ENCODE data around the gene NEUROD2. TPM values are rescaled to one million over a fixed set of nuclear protein-coding genes. Genes with fewer than 3 reads are reported as not detected.
A peak's percentile ranks its signal among the peaks of the same experiment; 100 is the strongest.

The NEUROD2 gene
- total and polyA plus RNA-seq, 2 of the 8 experiments (the other 6 are each of a cell fraction or from before 2014, with no cell fraction given), result not detected

DNA sequence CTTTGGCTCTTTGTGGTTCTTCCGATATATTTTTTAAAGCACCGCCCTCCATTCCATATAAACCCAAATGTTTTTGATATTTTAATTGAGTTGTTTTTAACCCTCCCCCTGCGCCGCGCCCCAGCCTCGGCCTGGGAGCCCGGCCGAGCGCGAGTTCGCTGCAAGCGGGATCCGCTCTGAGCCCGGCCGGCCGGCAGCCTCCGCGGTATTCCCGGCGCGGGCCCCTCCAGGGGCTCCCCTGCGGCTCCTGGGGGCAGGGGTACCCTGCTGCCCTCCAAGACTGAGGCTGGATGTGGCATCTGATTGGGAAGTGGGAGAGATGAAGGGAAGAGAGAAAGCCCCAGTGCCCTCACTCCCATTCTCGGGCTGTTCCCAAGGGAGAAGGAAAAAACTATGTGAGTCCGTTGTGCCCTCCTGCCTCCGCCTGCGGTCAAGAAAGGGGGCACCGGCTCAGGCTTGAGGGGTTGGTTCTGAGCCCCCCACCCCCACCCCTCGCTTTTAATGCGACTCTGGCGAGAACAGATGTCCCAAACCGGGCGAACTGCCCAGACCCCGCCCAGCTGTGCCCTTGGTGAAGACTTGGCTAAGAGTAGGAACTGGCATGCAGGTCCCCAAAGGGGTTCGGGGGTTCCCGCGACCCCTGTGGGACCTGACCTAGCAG is 8.6 kb downstream of the NEUROD2 start:
- POLR2A ChIA-PET (ENCODE audit: partially characterized antibody), result interaction anchor here (0.6 to 2.4 kb wide), 6 partner anchors 7 to 71 kb away, joined by 3 to 15 read pairs (median 3); no protein-coding TSS in a partner anchor
- Histone ChIP-seq H3K27me3 (replicated peaks in 1 of 4; ENCODE audit: control insufficient read depth in 3 of 4, extremely low read depth in 1 of 4, insufficient read depth in 3 of 4, low read length in 3 of 4) (peaks cover 83 to 100% (median 98%) of the 10 kb centered on the region in 4 experiments), H3K4me1 (replicated peaks in 1 of 4; ENCODE audit: control insufficient read depth in 3 of 4, insufficient read depth in 4 of 4, low read length in 3 of 4) (peaks cover 5 to 48% (median 32%) of the 10 kb centered on the region in 4 experiments), H3K23ac (ENCODE audit: insufficient read length) (no peak overlapping the region), H3K18ac (ENCODE audit: extremely low read depth, low read length) (peak overlapping the region; percentile 32), H2BK15ac (ENCODE audit: low read length) (0 out of 2 replicates have a peak overlapping the region, but pooled peaks have one; percentile 81), H3K4me3 (ENCODE audit: extremely low read depth in 1 of 4, insufficient read depth in 2 of 4, low read depth in 3 of 4, low read length in 4 of 4) (peak overlapping the region in 2 of 4 experiments; percentile 14 to 30; a peak in 3 of 8 replicates), H2BK20ac (ENCODE audit: low read length) (no peak overlapping the region), H2BK12ac (ENCODE audit: low read depth, low read length) (peak overlapping the region; percentile 96; the same call in 1 of the 2 replicates), H2BK120ac (replicated peaks; ENCODE audit: low read depth, low read length) (no peak overlapping the region), H2BK5ac (ENCODE audit: low read depth, low read length) (no peak overlapping the region), H4K5ac (ENCODE audit: insufficient read length, low read depth, low read length) (no peak overlapping the region), H3K79me2 (ENCODE audit: control insufficient read depth in 1 of 2, insufficient read depth in 2 of 2, low read length in 2 of 2) (no peaks in the 10 kb centered on the region), H4K91ac (replicated peaks; ENCODE audit: insufficient read length, low read length) (no peak overlapping the region), H3K14ac (ENCODE audit: insufficient read length) (no peak overlapping the region), H4K20me1 (replicated peaks in 1 of 2; ENCODE audit: control insufficient read depth in 1 of 2, insufficient read depth in 2 of 2, low read length in 2 of 2) (peaks cover 6 to 21% of the 10 kb centered on the region in 2 experiments), H3K27ac (ENCODE audit: low read depth, low read length) (no peak overlapping the region), H2AK5ac (ENCODE audit: low read depth, low read length) (no peak overlapping the region), H3K4me2 (ENCODE audit: insufficient read depth in 1 of 2, low read depth in 2 of 2, low read length in 2 of 2) (peak overlapping the region; percentile 32 to 68; a peak in 3 of 4 replicates), H3K4ac (replicated peaks; ENCODE audit: insufficient read length, low read depth, low read length) (no peak overlapping the region), H4K8ac (ENCODE audit: extremely low read depth, insufficient read depth, low read length) (no peak overlapping the region), H3K36me3 (ENCODE audit: control insufficient read depth in 2 of 4, insufficient read depth in 4 of 4, low read length in 3 of 4) (peaks cover 0 to 2% (median 0%) of the 10 kb centered on the region in 4 experiments; a peak in 1 of 8 replicates), H3K23me2 (ENCODE audit: low read depth, low read length) (peaks cover 2% of the 10 kb centered on the region; the same call in 1 of the 2 replicates), H2AFZ (ENCODE audit: low read length) (no peak overlapping the region), H3K9me3 (ENCODE audit: insufficient read depth in 2 of 2, low read depth in 1 of 2, low read length in 1 of 2) (no peaks in the 10 kb centered on the region), H3K9ac (replicated peaks in 1 of 4; ENCODE audit: extremely low read depth in 1 of 4, low read depth in 3 of 4, low read length in 3 of 4) (no peak overlapping the region), H3K56ac (replicated peaks; ENCODE audit: insufficient read length, low read depth, low read length) (no peak overlapping the region), H3K79me1 (ENCODE audit: low read depth, low read length) (no peaks in the 10 kb centered on the region)
- peak in 1 of 2 experiments; percentile 73 for DNase-seq (ENCODE audit: low read depth in 1 of 2, low spot score in 2 of 2)
- CTCF ChIA-PET (ENCODE audit: partially characterized antibody), result interaction anchor here (0.6 to 10.7 kb wide), 13 partner anchors 12 to 396 kb away, joined by 3 to 140 read pairs (median 6); partner anchors contain the start of gene PPP1R1B
- FAIRE-seq, result no peak
- WGBS, 2 experiments (ENCODE audit: extremely low coverage in 1 of 2, insufficient coverage in 1 of 2, insufficient read length in 1 of 2, insufficient replicate concordance in 2 of 2, low coverage in 1 of 2, low lambda C conversion rate in 2 of 2, missing lambda C conversion rate in 1 of 2), result 2% methylated on average over 28 of the region's 36 CpGs; no CpG with 5 or more reads in 1 of the 2 experiments
- no peak for TF ChIP-seq CHD1 (IDR thresholded peaks at IDR 0.05; ENCODE audit: low read depth, low read length)
- TF ChIP-seq HDAC2 (IDR thresholded peaks at IDR 0.05; ENCODE audit: borderline replicate concordance in 1 of 2, low read depth in 2 of 2, low read length in 2 of 2), result no peak
- no peak for TF ChIP-seq SP2 (IDR thresholded peaks at IDR 0.05; ENCODE audit: low read length)
- no peak for TF ChIP-seq KDM5A (IDR thresholded peaks at IDR 0.05; ENCODE audit: low read length)
- peak; percentile 98 for TF ChIP-seq EZH2 (IDR thresholded peaks at IDR 0.05; ENCODE audit: low read depth, low read length, severe bottlenecking)
- TF ChIP-seq POLR2AphosphoS5 (IDR thresholded peaks at IDR 0.05; ENCODE audit: low read depth, low read length), result no peak
- TF ChIP-seq PHF8 (conservative IDR thresholded peaks at IDR 0.05; ENCODE audit: low read depth, low read length), result no peak
- no peak for TF ChIP-seq KDM1A (IDR thresholded peaks at IDR 0.05; ENCODE audit: borderline replicate concordance, low read length)
- TF ChIP-seq ASH2L (IDR thresholded peaks at IDR 0.05; ENCODE audit: low read length), result no peak
- TF ChIP-seq FOSL1 (IDR thresholded peaks at IDR 0.05; ENCODE audit: insufficient read depth, low read depth, low read length), result no peak
- 0 out of 2 replicates have a peak, but pooled peaks have one; percentile 57 for TF ChIP-seq GABPA (IDR thresholded peaks at IDR 0.05; ENCODE audit: borderline replicate concordance, insufficient read depth, low read length)
- TF ChIP-seq GTF2F1 (IDR thresholded peaks at IDR 0.05; ENCODE audit: borderline replicate concordance, low read depth, low read length), result no peak
